A549 treated with AZD2906 at 1 μM for 4 hours (cell line): ENCODE data around the gene EID3. TPM values are rescaled to one million over a fixed set of nuclear protein-coding genes. Genes with fewer than 3 reads are reported as not detected.

Experiments used
- total RNA-seq: library from RNA; stranded (reverse); fragments of 200-300 nt; extraction: Qiagen RNA extraction; gene quantifications from 5 replicates; pipeline ENCODE4 v1.2.3, GENCODE V29; 2022

Gene EID3
- total RNA-seq = 4.8 to 7.8 TPM (median 5.5 TPM) in 5 replicates

DNA sequence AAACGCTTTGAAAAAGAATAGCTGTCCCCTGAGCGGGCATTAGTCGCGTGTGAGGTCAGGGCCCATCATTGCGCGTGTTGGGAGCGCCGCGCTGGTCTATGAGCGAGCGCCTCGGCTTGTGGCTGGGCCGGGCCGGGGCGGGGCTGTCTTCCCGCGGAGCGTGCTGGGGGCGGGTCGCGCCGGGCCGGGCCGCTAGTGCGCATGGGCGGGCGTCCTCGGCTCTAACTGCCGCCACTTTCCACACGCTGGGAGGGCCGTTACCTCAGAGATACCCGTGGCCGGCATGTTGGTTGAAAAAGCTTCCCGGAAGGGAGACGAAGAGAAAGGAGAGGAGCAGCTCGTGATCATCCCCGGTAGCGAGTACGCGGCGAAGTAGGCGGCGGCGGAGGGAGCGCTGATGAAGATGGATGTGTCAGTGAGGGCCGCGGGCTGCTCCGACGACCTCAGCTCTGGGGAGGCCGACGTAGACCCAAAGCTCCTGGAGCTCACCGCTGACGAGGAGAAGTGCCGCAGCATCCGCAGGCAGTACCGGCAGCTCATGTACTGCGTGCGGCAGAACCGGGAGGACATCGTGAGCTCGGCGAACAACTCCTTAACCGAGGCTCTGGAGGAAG is at the start of gene EID3:
Gene EID3 (plus strand): TSS at position 202 of the 614 bp plus-strand sequence. CDS start 196 bp downstream, at position 398.

Other genes starting within 250 kb of the EID3 start
- gene HCFC2, start 239.2 kb upstream of the EID3 start, total RNA-seq = 4.6 to 5.5 TPM (median 4.9 TPM) in 5 replicates
- gene NFYB, start 165.5 kb upstream of the EID3 start, total RNA-seq = 21.3 to 26.0 TPM (median 23.8 TPM) in 5 replicates
- 611 to 915 TPM (median 668 TPM) in 5 replicates for gene TXNRD1, start 88.0 kb upstream of the EID3 start, total RNA-seq
- 15.3 to 18.0 TPM (median 17.0 TPM) in 5 replicates for gene CHST11, start 153.2 kb downstream of the EID3 start, total RNA-seq